ENCODE results near the gene GKN1.

The GKN1 gene

GRCh38 chr2:68934021-68934420 lies 40.4 kb upstream of the GKN1 start:
- TF ChIP-seq CTCF (IDR thresholded peaks at IDR 0.05; ENCODE audit: low read depth, low read length) = no peak
- no peak overlapping the region for H3K27ac ChIP-seq
- H3K27me3 ChIP-seq (ENCODE audit: insufficient read depth, low read depth, severe bottlenecking) = peaks cover 12% of the 10 kb centered on the region
- no peak for DNase-seq
- H3K36me3 ChIP-seq = no peaks in the 10 kb centered on the region
- peaks cover 4% of the 10 kb centered on the region for H3K9me3 ChIP-seq (ENCODE audit: severe bottlenecking)
- H3K4me3 ChIP-seq (ENCODE audit: low read depth, low read length) = no peak overlapping the region

GRCh38 chr2:68935471-68935870 lies 39.0 kb upstream of the GKN1 start:
- no peak overlapping the region for H3K4me3 ChIP-seq (ENCODE audit: low read depth, low read length)
- no peak for DNase-seq
- no peaks in the 10 kb centered on the region for H3K36me3 ChIP-seq
- TF ChIP-seq CTCF (IDR thresholded peaks at IDR 0.05; ENCODE audit: low read depth, low read length) = no peak
- peaks cover 2% of the 10 kb centered on the region for H3K9me3 ChIP-seq (ENCODE audit: severe bottlenecking)
- no peak overlapping the region for H3K27ac ChIP-seq
- peaks cover 12% of the 10 kb centered on the region for H3K27me3 ChIP-seq (ENCODE audit: insufficient read depth, low read depth, severe bottlenecking)

- Histone ChIP-seq H3K36me3 (no peaks in the 10 kb centered on the region), H3K27ac (no peak overlapping the region), H3K9me3 (ENCODE audit: severe bottlenecking) (peaks cover 2% of the 10 kb centered on the region), H3K4me3 (ENCODE audit: low read depth, low read length) (no peak overlapping the region), H3K27me3 (ENCODE audit: insufficient read depth, low read depth, severe bottlenecking) (peaks cover 12% of the 10 kb centered on the region)
- DNase-seq = no peak
- no peak for TF ChIP-seq CTCF (IDR thresholded peaks at IDR 0.05; ENCODE audit: low read depth, low read length)
These were observed 38.0 kb upstream of the GKN1 start for GRCh38 chr2:68936427-68936826.

GRCh38 chr2:68936889-68937288 lies 37.5 kb upstream of the GKN1 start:
- H3K27me3 ChIP-seq (ENCODE audit: insufficient read depth, low read depth, severe bottlenecking) = peaks cover 8% of the 10 kb centered on the region
- H3K4me3 ChIP-seq (ENCODE audit: low read depth, low read length) = no peak overlapping the region
- no peak overlapping the region for H3K27ac ChIP-seq
- TF ChIP-seq CTCF (IDR thresholded peaks at IDR 0.05; ENCODE audit: low read depth, low read length) = no peak
- H3K9me3 ChIP-seq (ENCODE audit: severe bottlenecking) = peaks cover 2% of the 10 kb centered on the region
- no peak for DNase-seq
- H3K36me3 ChIP-seq = no peaks in the 10 kb centered on the region

- Histone ChIP-seq H3K9me3 (ENCODE audit: severe bottlenecking) (peaks cover 2% of the 10 kb centered on the region), H3K27ac (no peak overlapping the region), H3K36me3 (no peaks in the 10 kb centered on the region), H3K4me3 (ENCODE audit: low read depth, low read length) (no peak overlapping the region), H3K27me3 (ENCODE audit: insufficient read depth, low read depth, severe bottlenecking) (peaks cover 8% of the 10 kb centered on the region)
- TF ChIP-seq CTCF (IDR thresholded peaks at IDR 0.05; ENCODE audit: low read depth, low read length) = no peak
- DNase-seq = no peak
These were observed 36.9 kb upstream of the GKN1 start for GRCh38 chr2:68937346-68938055.

GRCh38 chr2:68938938-68939337 lies 35.5 kb upstream of the GKN1 start:
- no peak overlapping the region for H3K27ac ChIP-seq
- peaks cover 2% of the 10 kb centered on the region for H3K9me3 ChIP-seq (ENCODE audit: severe bottlenecking)
- no peak for TF ChIP-seq CTCF (IDR thresholded peaks at IDR 0.05; ENCODE audit: low read depth, low read length)
- no peak overlapping the region for H3K4me3 ChIP-seq (ENCODE audit: low read depth, low read length)
- no peak for DNase-seq
- H3K27me3 ChIP-seq (ENCODE audit: insufficient read depth, low read depth, severe bottlenecking) = peaks cover 8% of the 10 kb centered on the region
- no peaks in the 10 kb centered on the region for H3K36me3 ChIP-seq
